NT2/D1 (cell line): ENCODE results near the gene OTUB2.

ENCODE experiments used
- SUZ12 ChIP-seq: IDR thresholded peaks from 2 replicates; pipeline ENCODE4 v1.6.1; 2011; ENCODE audit not compliant: insufficient read length, insufficient read depth; ENCODE audit errors: extremely low read depth
- YY1 ChIP-seq: IDR thresholded peaks from 2 replicates; pipeline ENCODE4 v1.6.1; 2011; ENCODE audit not compliant: insufficient read length, insufficient read depth

DNA sequence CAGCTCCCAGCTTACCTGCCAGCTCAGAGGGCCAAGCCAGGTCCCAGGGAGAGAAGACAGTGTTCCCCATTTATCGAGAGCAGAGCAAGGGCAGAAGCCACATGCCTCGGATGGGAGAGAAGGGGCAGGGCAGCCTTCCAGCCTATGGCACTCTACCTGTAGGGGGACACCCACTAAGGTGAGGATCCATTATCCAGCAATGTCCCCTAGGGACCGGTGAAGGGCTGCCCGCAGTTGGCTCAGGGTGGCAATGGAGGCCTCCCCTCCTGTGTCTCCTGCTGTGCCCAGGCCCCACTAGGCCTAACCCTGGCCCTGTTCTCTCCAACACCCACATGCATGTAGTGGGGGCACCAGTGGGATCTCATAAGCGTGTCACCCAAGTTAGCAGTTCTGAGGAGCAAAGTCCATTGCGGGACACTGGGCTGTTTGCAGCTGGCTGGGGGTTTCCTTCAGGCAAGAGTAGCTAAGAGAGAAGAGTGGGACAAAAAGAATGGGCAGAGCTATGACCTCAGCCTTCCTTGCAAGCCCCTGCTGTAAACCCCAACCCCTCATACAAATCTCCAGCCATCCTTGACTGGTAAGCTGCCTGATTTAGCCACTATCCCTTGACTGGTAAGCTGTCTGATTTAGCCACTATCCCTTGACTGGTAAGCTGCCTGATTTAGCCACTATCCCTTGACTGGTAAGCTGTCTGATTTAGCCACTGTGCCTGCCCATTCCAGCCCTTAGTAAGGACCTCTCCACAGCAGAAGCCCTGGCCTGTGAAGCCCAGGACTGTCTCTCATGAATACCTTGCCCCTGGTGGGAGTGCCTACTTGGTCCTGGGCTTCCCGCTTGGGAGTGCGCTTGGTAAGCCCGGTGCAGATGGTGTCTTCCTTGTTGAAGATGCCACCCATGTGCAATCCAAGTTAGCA lies 44.6 kb upstream of the OTUB2 start:
- TF ChIP-seq YY1 (no peak), SUZ12 (no peak)
